Astrocyte (in vitro differentiated cells and primary cell): ENCODE data around the gene OR10A2. TPM values are rescaled to one million over a fixed set of nuclear protein-coding genes. Genes with fewer than 3 reads are reported as not detected.

Experiments used
- DNase-seq: peaks from one replicate; pipeline ENCODE4 v3.0.0-alpha.2; 2010; ENCODE audit warnings: low read depth
- FAIRE-seq: peaks from 2 replicates; lab custom pipeline; 2011; peaks lifted over from hg19 to GRCh38; lab: Jason Lieb, UNC
- H2AFZ ChIP-seq: 2 replicates; pipeline ENCODE4 v1.6.0; 2012; ENCODE audit warnings: low read depth, low read length, inconsistent platforms
- H3K27ac ChIP-seq: 2 replicates; pipeline ENCODE4 v1.5.1; 2011; ENCODE audit warnings: low read depth, low read length, inconsistent platforms
- H3K27me3 ChIP-seq: 2 replicates; pipeline ENCODE4 v1.6.0; 2011; ENCODE audit warnings: low read length, inconsistent platforms; ENCODE audit not compliant: insufficient read depth
- H3K36me3 ChIP-seq: 2 replicates; pipeline ENCODE4 v1.5.1; 2011; ENCODE audit warnings: low read length, inconsistent platforms; ENCODE audit not compliant: insufficient read depth
- H3K4me1 ChIP-seq: 2 replicates; pipeline ENCODE4 v1.5.1; 2011; ENCODE audit warnings: low read length, inconsistent platforms; ENCODE audit not compliant: insufficient read depth
- H3K4me2 ChIP-seq: 2 replicates; pipeline ENCODE4 v1.6.0; 2012; ENCODE audit warnings: low read length, inconsistent platforms
- H3K4me3 ChIP-seq: 2 replicates; pipeline ENCODE4 v1.5.1; 2011; ENCODE audit warnings: low read depth, mild to moderate bottlenecking, low read length, inconsistent platforms; ENCODE audit not compliant: insufficient read depth
- H3K79me2 ChIP-seq: 2 replicates; pipeline ENCODE4 v1.6.0; 2012; ENCODE audit warnings: mild to moderate bottlenecking, low read length, inconsistent platforms; ENCODE audit not compliant: insufficient read depth
- H3K9ac ChIP-seq: 2 replicates; pipeline ENCODE4 v1.6.0; 2012; ENCODE audit warnings: mild to moderate bottlenecking, low read length, inconsistent platforms
- H3K9me3 ChIP-seq: 2 replicates; pipeline ENCODE4 v1.5.1; 2012; ENCODE audit warnings: low read depth, mild to moderate bottlenecking, low read length, inconsistent platforms; ENCODE audit not compliant: insufficient read depth
- H4K20me1 ChIP-seq: 2 replicates; pipeline ENCODE4 v1.6.0; 2012; ENCODE audit warnings: low read length, inconsistent platforms; ENCODE audit not compliant: insufficient read depth
- H3K27ac Mint-ChIP-seq: one replicate; pipeline ENCODE4 v1.8.0; 2021; ENCODE audit warnings: mild to moderate bottlenecking, mixed read lengths; ENCODE audit not compliant: unreplicated experiment
- H3K27me3 Mint-ChIP-seq: one replicate; pipeline ENCODE4 v1.8.0; 2021; ENCODE audit warnings: low read depth, mixed read lengths; ENCODE audit not compliant: unreplicated experiment
- H3K36me3 Mint-ChIP-seq: one replicate; pipeline ENCODE4 v1.8.0; 2021; ENCODE audit warnings: low read depth, mixed read lengths; ENCODE audit not compliant: unreplicated experiment
- H3K4me1 Mint-ChIP-seq: one replicate; pipeline ENCODE4 v1.8.0; 2021; ENCODE audit warnings: low read depth, mixed read lengths; ENCODE audit not compliant: unreplicated experiment
- H3K4me3 Mint-ChIP-seq: one replicate; pipeline ENCODE4 v1.8.0; 2021; ENCODE audit warnings: mild to moderate bottlenecking, moderate library complexity, mixed read lengths; ENCODE audit not compliant: unreplicated experiment
- H3K9me3 Mint-ChIP-seq: one replicate; pipeline ENCODE4 v1.8.0; 2021; ENCODE audit warnings: mild to moderate bottlenecking, mixed read lengths; ENCODE audit not compliant: unreplicated experiment
- EZH2 ChIP-seq: IDR thresholded peaks from 2 replicates; pipeline ENCODE4 v1.6.1; 2012; ENCODE audit warnings: mild to moderate bottlenecking, low read length, inconsistent platforms; ENCODE audit not compliant: insufficient read depth
- total RNA-seq: library from RNA; stranded (reverse); gene quantifications from 2 replicates; pipeline ENCODE4 v1.2.1, GENCODE V29; 2021
- TF ChIP-seq, protein P1 (sequence below): IDR thresholded peaks from 2 replicates; pipeline ENCODE4 v1.5.1; 2011; ENCODE audit warnings: low read depth, mild to moderate bottlenecking, inconsistent platforms, low read length, moderate library complexity; ENCODE audit not compliant: insufficient read depth

Gene OR10A2
- total RNA-seq, 1 donor from 2014 or later = not detected

DNA sequence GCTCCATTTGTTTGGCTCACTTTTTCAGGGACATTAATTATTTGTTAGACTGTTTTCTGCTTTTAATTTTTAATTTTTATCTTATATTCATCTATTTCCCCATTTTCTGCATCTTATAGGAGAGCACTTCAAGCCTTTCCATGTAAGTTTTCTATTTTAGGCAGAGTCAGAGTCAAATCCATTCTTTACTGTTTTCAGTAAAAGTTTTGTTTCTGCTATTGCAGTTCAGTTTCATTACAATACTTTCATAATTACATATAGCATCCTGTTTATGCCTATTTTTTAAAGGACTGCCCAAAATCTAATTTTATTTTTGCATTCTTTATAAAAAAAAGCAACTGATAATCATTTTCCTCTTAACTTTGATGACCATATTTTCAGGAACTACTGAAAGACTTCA is 21.2 kb upstream of the OR10A2 start:
- Mint-ChIP-seq H3K27me3 (no peaks in the 10 kb centered on the region), H3K4me3 (no peak overlapping the region), H3K9me3 (peaks cover 9% of the 10 kb centered on the region), H3K4me1 (no peaks in the 10 kb centered on the region), H3K36me3 (no peaks in the 10 kb centered on the region), H3K27ac (no peak overlapping the region)
- Histone ChIP-seq H2AFZ (no peak overlapping the region), H3K27me3 (no peaks in the 10 kb centered on the region), H3K36me3 (no peaks in the 10 kb centered on the region), H3K9me3 (no peaks in the 10 kb centered on the region), H3K9ac (no peak overlapping the region), H3K4me3 (no peak overlapping the region), H3K79me2 (no peaks in the 10 kb centered on the region), H4K20me1 (no peaks in the 10 kb centered on the region), H3K4me1 (no peaks in the 10 kb centered on the region), H3K4me2 (no peak overlapping the region), H3K27ac (no peak overlapping the region)
- FAIRE-seq (no peak), DNase-seq (no peak)
- TF ChIP-seq, protein P1, sequence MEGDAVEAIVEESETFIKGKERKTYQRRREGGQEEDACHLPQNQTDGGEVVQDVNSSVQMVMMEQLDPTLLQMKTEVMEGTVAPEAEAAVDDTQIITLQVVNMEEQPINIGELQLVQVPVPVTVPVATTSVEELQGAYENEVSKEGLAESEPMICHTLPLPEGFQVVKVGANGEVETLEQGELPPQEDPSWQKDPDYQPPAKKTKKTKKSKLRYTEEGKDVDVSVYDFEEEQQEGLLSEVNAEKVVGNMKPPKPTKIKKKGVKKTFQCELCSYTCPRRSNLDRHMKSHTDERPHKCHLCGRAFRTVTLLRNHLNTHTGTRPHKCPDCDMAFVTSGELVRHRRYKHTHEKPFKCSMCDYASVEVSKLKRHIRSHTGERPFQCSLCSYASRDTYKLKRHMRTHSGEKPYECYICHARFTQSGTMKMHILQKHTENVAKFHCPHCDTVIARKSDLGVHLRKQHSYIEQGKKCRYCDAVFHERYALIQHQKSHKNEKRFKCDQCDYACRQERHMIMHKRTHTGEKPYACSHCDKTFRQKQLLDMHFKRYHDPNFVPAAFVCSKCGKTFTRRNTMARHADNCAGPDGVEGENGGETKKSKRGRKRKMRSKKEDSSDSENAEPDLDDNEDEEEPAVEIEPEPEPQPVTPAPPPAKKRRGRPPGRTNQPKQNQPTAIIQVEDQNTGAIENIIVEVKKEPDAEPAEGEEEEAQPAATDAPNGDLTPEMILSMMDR = no peak
- no peak for TF ChIP-seq EZH2

DNA sequence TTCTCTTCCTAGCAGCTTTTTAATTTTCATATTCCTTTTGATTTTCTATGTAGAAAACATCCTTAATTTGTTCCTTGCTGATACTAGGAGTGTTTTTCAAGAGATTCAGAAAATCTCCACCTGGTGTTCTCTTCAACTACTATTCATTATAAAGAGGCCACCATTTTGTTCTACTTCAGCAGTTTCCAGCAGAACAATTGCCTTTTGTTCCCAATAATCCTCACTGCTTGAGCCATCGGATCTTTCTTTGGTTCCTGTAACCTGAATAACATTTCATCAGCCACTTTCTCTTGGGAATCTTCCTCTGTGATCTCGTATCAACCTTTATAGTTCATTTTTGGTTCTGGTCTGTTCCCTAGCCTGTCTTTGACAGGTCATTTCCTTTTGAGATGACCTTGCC is 19.2 kb upstream of the OR10A2 start:
- TF ChIP-seq, protein P1 = no peak
- TF ChIP-seq EZH2 = no peak
- H2AFZ ChIP-seq = no peak overlapping the region
- no peak overlapping the region for H3K27ac Mint-ChIP-seq

DNA sequence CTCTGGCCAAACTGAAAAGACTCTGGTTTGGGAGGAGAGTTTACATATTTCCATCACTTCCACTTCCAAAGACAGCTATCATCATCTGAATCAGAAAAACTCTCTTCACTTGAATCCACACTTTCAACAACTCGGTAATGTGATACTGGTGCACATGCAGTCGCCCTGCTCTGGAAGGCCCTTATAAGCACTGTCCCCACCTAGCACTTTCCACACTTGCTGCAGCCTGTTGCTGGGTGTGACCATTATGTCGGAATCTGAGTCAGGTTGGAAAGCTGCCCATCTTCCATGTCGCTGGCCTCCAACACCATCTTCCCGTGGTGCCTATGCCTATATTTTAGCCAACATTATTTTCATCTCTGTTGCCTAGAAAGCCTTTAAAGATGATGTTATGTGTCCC is 18.5 kb upstream of the OR10A2 start:
- Histone ChIP-seq H2AFZ (no peak overlapping the region), H3K4me2 (no peak overlapping the region), H4K20me1 (no peaks in the 10 kb centered on the region), H3K9ac (no peak overlapping the region), H3K4me1 (no peaks in the 10 kb centered on the region), H3K4me3 (no peak overlapping the region), H3K9me3 (no peaks in the 10 kb centered on the region), H3K79me2 (no peaks in the 10 kb centered on the region), H3K36me3 (no peaks in the 10 kb centered on the region), H3K27me3 (no peaks in the 10 kb centered on the region), H3K27ac (no peak overlapping the region)
- FAIRE-seq = no peak
- H3K4me3 Mint-ChIP-seq = no peak overlapping the region
- H3K27ac Mint-ChIP-seq = no peak overlapping the region
- no peak for DNase-seq
- no peaks in the 10 kb centered on the region for H3K27me3 Mint-ChIP-seq
- TF ChIP-seq EZH2 = no peak
- TF ChIP-seq, protein P1 = no peak
- no peaks in the 10 kb centered on the region for H3K4me1 Mint-ChIP-seq
- no peaks in the 10 kb centered on the region for H3K36me3 Mint-ChIP-seq
- peaks cover 9% of the 10 kb centered on the region for H3K9me3 Mint-ChIP-seq

More for the DNA sequence above, 19.2 kb upstream of the OR10A2 start:
- Mint-ChIP-seq H3K4me1 (no peaks in the 10 kb centered on the region), H3K9me3 (peaks cover 9% of the 10 kb centered on the region), H3K36me3 (no peaks in the 10 kb centered on the region), H3K4me3 (no peak overlapping the region), H3K27me3 (no peaks in the 10 kb centered on the region)
- DNase-seq (no peak), FAIRE-seq (no peak)
- no peaks in the 10 kb centered on the region for H3K27me3 ChIP-seq
- no peaks in the 10 kb centered on the region for H4K20me1 ChIP-seq
- H3K4me2 ChIP-seq = no peak overlapping the region
- H3K36me3 ChIP-seq = no peaks in the 10 kb centered on the region
- no peak overlapping the region for H3K27ac ChIP-seq
- H3K79me2 ChIP-seq = no peaks in the 10 kb centered on the region
- no peaks in the 10 kb centered on the region for H3K4me1 ChIP-seq
- no peaks in the 10 kb centered on the region for H3K9me3 ChIP-seq
- H3K9ac ChIP-seq = no peak overlapping the region
- H3K4me3 ChIP-seq = no peak overlapping the region
